SK-N-MC (cell line): ENCODE results near the gene ESYT2.

ENCODE experiments used
- DNase-seq: peaks from one replicate; pipeline ENCODE4 v3.0.0-alpha.2; 2011; ENCODE audit warnings: low read depth, low spot score
- H3K27ac ChIP-seq: fragments of 200-600 bp; sonication (generic); 2 replicates; pipeline ENCODE4 v1.5.1; 2016; ENCODE audit warnings: mixed run types
- H3K36me3 ChIP-seq: fragments of 200-600 bp; sonication (generic); 2 replicates; pipeline ENCODE4 v1.6.1; 2017; ENCODE audit warnings: antibody characterized with exemption, low read length, mixed read lengths; ENCODE audit not compliant: insufficient read depth
- H3K4me3 ChIP-seq: fragments of 200-600 bp; sonication (generic); 2 replicates; pipeline ENCODE4 v1.5.1; 2016
- H3K9ac ChIP-seq: fragments of 200-600 bp; sonication (generic); 2 replicates; pipeline ENCODE4 v1.8.0; 2017; ENCODE audit warnings: mixed run types, mixed read lengths; ENCODE audit not compliant: insufficient read length
- H3K9me3 ChIP-seq: fragments of 200-600 bp; sonication (generic); 2 replicates; pipeline ENCODE4 v1.6.1; 2017; ENCODE audit warnings: low read depth, mild to moderate bottlenecking, antibody characterized with exemption, low read length, moderate library complexity, mixed read lengths
- EZH2 ChIP-seq: fragments of 200-600 bp; sonication (generic); IDR thresholded peaks from one replicate; pipeline ENCODE4 v1.6.1; 2017; ENCODE audit warnings: antibody characterized with exemption
- FOXP2 ChIP-seq: optimal IDR thresholded peaks from 2 replicates; pipeline ENCODE3; 2011; ENCODE audit warnings: mild to moderate bottlenecking, moderate library complexity; ENCODE audit not compliant: insufficient read depth; ENCODE audit errors: extremely low read length, control extremely low read depth
- POLR2AphosphoS5 ChIP-seq: IDR thresholded peaks from 2 replicates; pipeline ENCODE4 v1.6.1; 2012; ENCODE audit warnings: mild to moderate bottlenecking, low read depth, low read length, borderline replicate concordance

Gene ESYT2

DNA sequence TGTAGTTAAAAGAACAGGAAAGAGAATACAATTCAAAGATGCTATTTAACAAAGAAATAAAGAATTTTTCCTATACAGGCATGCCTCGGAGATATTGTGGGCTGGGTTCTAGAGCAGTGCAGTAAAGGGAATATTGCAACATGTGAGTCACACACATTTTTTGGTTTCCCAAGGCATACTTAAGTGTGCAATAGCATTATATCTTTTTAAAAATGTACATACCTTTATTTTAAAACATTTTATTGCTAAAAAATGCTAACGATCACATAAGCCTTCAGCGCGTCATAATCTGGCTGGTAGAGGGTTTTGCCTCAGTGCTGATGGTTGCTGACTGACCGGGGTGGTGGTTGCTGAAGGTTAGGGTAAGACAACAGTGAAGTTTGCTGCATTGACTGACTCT lies 54.4 kb downstream of the ESYT2 start:
- DNase-seq, result no peak
- Histone ChIP-seq H3K9ac (no peak overlapping the region), H3K4me3 (no peak overlapping the region), H3K36me3 (no peaks in the 10 kb centered on the region), H3K27ac (no peak overlapping the region), H3K9me3 (no peaks in the 10 kb centered on the region)
- no peak for TF ChIP-seq EZH2
- no peak for TF ChIP-seq FOXP2
- no peak for TF ChIP-seq POLR2AphosphoS5

DNA sequence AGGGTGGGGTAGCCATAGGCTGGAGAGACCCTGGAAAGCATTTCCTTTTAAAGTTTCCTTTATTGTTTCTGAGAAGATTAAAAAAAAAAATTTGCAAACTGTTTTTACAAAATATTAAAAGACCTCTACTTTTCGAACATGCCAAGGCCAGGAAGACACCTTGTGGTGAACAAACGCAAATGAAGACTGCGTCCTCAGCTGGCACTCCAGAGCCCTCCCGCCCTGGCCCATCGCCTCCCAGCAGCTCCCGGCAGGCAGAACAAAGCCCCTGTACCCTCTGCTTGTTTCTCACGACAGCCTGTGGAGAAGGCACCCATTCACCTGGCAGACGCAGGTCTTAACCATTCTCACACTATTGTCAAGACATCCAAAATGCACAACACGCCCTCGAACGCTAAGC lies 56.4 kb downstream of the ESYT2 start:
- no peak for DNase-seq
- no peak overlapping the region for H3K4me3 ChIP-seq
- TF ChIP-seq FOXP2 (no peak), EZH2 (no peak), POLR2AphosphoS5 (no peak)
- no peak overlapping the region for H3K27ac ChIP-seq
- H3K9ac ChIP-seq, result no peak overlapping the region
- no peaks in the 10 kb centered on the region for H3K9me3 ChIP-seq
- H3K36me3 ChIP-seq, result no peaks in the 10 kb centered on the region

- no peaks in the 10 kb centered on the region for H3K9me3 ChIP-seq
- no peak overlapping the region for H3K27ac ChIP-seq
- DNase-seq, result no peak
- no peaks in the 10 kb centered on the region for H3K36me3 ChIP-seq
- H3K9ac ChIP-seq, result no peak overlapping the region
- no peak overlapping the region for H3K4me3 ChIP-seq
- TF ChIP-seq POLR2AphosphoS5 (no peak), EZH2 (no peak), FOXP2 (no peak)
These were observed 58.0 kb downstream of the ESYT2 start for GRCh38 chr7:158771213-158771834.

DNA sequence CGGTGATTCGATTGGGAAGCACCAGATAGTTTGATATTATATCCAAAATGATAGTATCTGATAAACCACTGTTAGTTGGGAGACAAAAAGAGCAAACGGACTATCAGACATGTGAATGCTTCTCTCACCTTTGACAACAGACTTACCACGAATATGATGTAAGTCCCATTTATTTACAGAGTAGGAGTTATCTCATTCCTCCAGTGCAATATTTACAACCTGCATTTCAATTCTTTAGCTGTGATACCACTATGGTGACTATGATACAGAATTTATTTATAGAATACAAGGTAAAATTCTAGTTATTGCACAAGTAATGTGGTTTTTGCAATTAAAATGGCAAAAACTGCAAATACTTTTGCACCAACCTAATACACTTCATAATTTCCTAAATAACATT lies 61.6 kb downstream of the ESYT2 start:
- no peak for DNase-seq
- no peak overlapping the region for H3K4me3 ChIP-seq
- peaks cover 6% of the 10 kb centered on the region; the same call in 1 of the 2 replicates for H3K36me3 ChIP-seq
- no peaks in the 10 kb centered on the region for H3K9me3 ChIP-seq
- TF ChIP-seq POLR2AphosphoS5 (no peak), EZH2 (no peak), FOXP2 (no peak)
- no peak overlapping the region for H3K9ac ChIP-seq
- no peak overlapping the region for H3K27ac ChIP-seq

GRCh38 chr7:158766570-158767281 lies 62.6 kb downstream of the ESYT2 start:
- H3K27ac ChIP-seq, result no peak overlapping the region
- peaks cover 6% of the 10 kb centered on the region; the same call in 1 of the 2 replicates for H3K36me3 ChIP-seq
- H3K4me3 ChIP-seq, result no peak overlapping the region
- no peak overlapping the region for H3K9ac ChIP-seq
- DNase-seq, result no peak
- TF ChIP-seq EZH2 (no peak), FOXP2 (no peak), POLR2AphosphoS5 (no peak)
- H3K9me3 ChIP-seq, result no peaks in the 10 kb centered on the region

DNA sequence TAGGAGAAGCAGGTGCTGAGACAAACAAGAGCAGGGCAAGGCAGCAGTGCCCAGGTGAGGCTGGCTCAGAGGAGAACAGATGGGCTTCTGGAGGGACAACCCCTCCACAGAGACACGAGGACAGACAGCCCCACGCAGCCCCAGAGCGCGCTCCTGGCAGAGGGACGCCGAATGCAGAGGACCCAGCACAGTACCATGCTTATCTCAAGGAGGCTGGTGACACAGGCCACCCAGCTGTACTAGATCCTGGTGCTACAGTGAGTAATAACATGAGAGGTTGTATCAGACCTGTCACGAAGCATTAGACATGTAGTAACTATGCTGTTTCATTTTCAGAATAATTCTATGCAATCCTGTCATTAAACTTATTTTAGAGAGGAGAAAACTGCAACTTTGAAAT lies 64.3 kb downstream of the ESYT2 start:
- Histone ChIP-seq H3K9me3 (no peaks in the 10 kb centered on the region), H3K4me3 (no peak overlapping the region), H3K9ac (no peak overlapping the region), H3K27ac (no peak overlapping the region), H3K36me3 (peaks cover 6% of the 10 kb centered on the region; the same call in 1 of the 2 replicates)
- TF ChIP-seq EZH2, result no peak
- TF ChIP-seq FOXP2, result no peak
- TF ChIP-seq POLR2AphosphoS5, result no peak
- DNase-seq, result no peak

DNA sequence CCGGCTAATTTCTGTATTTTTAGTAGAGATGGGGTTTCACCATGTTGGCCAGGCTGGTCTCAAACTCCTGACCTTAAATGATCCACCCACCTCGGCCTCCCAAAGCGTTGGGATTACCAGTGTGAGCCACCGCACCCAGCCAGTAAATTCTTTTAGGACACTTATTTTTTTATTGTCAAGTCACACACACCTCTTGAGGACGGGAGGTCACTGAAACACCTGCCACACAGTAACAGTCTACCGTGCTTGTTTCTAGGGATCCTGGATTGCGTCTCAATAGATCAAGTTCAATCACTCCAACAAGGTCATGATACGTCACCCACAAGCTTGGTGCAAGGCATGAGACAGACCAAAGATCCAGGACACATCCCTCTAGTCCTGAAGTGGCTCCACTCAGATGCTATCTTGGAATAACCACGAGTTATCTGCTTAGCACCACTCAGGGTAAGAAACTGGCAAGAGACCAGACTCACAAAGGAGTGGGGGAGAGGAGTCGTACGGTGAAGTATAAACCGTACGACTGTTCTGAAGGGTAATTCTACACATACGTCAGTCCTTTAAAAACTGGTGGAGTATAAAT lies 65.8 kb downstream of the ESYT2 start:
- no peak overlapping the region for H3K27ac ChIP-seq
- TF ChIP-seq FOXP2, result no peak
- TF ChIP-seq POLR2AphosphoS5, result no peak
- no peak for TF ChIP-seq EZH2
- H3K9me3 ChIP-seq, result no peaks in the 10 kb centered on the region
- no peak overlapping the region for H3K4me3 ChIP-seq
- H3K36me3 ChIP-seq, result peaks cover 16% of the 10 kb centered on the region
- H3K9ac ChIP-seq, result no peak overlapping the region
- no peak for DNase-seq

DNA sequence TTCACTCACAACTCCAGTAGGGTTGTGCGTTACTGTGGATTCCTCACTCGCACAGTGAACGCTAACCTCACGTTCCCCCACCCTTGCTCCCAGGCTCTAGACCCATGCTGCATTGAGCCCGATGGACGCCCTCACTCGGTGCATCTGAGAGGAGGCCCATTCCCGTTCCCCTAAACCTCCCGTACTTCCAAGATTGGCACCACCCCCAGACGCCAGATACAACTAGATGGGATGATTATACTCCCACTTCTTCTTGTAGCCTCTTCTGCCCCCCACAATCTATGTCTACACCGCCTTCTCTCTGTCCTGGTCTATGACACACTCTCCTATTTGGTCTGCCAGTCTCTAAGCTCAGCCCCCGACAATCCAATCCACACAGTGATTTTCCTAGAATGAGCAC lies 67.4 kb downstream of the ESYT2 start:
- no peak overlapping the region for H3K4me3 ChIP-seq
- DNase-seq, result no peak
- no peak for TF ChIP-seq EZH2
- TF ChIP-seq POLR2AphosphoS5, result no peak
- no peak for TF ChIP-seq FOXP2
- no peaks in the 10 kb centered on the region for H3K9me3 ChIP-seq
- no peak overlapping the region for H3K9ac ChIP-seq
- H3K36me3 ChIP-seq, result peaks cover 22% of the 10 kb centered on the region
- H3K27ac ChIP-seq, result no peak overlapping the region

DNA sequence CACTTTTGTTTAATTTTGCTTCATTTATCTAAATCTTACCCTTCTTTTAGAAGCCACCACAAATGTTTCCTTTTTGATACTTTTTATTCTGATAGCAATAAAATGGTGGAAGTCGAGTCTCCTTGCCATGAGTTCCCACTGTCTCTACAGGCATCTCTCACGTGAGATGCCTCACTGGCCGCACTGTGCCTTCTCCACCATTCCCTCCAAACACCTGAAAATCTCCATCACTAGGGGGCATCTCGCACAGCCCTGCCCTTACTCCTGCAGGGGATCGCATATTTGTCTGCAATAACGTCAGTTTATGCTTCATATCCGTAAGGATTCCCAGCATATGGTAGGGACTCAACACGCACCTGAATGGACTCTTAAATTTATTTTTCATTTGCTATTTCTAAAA lies 68.4 kb downstream of the ESYT2 start:
- H3K4me3 ChIP-seq, result no peak overlapping the region
- no peak overlapping the region for H3K27ac ChIP-seq
- no peak for DNase-seq
- peaks cover 22% of the 10 kb centered on the region for H3K36me3 ChIP-seq
- TF ChIP-seq POLR2AphosphoS5 (no peak), FOXP2 (no peak), EZH2 (no peak)
- H3K9me3 ChIP-seq, result no peaks in the 10 kb centered on the region
- no peak overlapping the region for H3K9ac ChIP-seq
